GM19351 (cell line): ENCODE data around the gene IGFN1.

Source experiments
- ATAC-seq: cut with Tn5 transposase; IDR thresholded peaks from one replicate; pipeline ENCODE4 v1.9.1; 2021; ENCODE audit warnings: mild to moderate bottlenecking, moderate library complexity; ENCODE audit not compliant: unreplicated experiment

IGFN1 gene

GRCh38 chr1:201215531-201216357, 25.1 kb downstream of the IGFN1 start:
- no peak for ATAC-seq

GRCh38 chr1:201216395-201217085, 25.9 kb downstream of the IGFN1 start:
- no peak for ATAC-seq

- no peak for ATAC-seq
These were observed 26.5 kb downstream of the IGFN1 start for GRCh38 chr1:201217146-201217545.

DNA sequence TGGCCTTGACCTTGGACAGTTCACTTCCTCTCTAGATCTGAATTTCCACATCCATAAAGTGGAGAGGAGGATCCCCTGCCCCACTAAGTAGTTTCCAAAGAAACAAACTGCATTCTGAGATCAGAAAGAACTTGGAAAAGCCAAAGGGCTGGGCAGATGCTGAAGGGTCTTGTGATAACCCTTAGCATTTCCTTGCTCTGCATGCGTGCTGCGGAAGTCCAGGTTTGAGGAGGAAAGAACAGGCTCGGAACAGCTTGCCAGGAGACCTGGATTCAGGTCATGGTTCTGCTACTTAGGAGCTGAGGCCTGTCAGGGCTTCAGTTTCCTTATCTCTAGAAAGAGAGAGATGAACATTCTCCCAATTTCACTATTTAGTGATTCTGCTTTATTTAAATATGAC, 27.2 kb downstream of the IGFN1 start:
- no peak for ATAC-seq

GRCh38 chr1:201218409-201218808, 27.8 kb downstream of the IGFN1 start:
- ATAC-seq: no peak

DNA sequence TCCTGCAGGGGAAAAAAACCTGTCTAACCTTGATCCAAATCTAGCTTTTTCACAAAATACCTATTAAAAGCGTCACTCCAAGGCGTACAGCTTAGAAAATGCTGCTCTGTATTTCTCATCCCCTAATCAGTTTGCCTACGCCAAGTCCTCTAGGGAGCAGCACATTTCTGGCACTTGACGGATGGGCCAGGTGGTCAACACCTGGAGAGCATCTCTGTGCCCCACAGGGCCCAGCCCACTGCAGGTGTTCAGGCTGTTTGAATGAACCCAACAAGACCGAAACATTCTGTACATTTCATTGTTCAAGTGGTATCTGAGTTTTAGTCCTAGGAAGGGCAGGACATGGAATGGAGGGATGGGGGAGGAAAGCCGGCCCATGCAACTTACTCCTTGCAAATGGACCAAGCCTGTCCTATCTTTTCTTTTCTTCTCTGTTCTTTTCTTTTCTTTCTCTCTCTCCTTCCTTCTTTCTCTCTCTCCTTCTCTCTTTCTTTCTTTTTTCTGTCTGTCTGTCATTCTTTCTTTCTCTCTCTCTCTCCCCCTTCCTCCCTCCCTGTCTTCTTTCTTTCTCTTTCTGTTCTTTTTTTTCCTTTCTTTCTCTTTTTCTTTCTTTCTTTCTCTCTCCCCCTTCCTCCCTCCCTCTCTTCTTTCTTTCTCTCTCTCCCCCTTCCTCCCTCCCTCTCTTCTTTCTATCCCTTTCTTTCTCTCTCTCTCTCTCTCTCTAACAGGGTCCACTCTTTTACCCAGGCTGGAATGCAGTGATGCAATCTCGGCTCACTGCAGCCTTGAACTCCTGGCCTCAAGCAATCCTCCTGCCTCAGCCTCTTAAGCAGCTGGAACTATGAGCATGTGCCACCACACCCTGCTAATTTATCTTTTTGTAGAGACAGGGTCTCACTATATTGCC, 29.1 kb downstream of the IGFN1 start:
- ATAC-seq: no peak

- ATAC-seq: no peak
These were observed 29.7 kb downstream of the IGFN1 start for GRCh38 chr1:201220388-201220715.

DNA sequence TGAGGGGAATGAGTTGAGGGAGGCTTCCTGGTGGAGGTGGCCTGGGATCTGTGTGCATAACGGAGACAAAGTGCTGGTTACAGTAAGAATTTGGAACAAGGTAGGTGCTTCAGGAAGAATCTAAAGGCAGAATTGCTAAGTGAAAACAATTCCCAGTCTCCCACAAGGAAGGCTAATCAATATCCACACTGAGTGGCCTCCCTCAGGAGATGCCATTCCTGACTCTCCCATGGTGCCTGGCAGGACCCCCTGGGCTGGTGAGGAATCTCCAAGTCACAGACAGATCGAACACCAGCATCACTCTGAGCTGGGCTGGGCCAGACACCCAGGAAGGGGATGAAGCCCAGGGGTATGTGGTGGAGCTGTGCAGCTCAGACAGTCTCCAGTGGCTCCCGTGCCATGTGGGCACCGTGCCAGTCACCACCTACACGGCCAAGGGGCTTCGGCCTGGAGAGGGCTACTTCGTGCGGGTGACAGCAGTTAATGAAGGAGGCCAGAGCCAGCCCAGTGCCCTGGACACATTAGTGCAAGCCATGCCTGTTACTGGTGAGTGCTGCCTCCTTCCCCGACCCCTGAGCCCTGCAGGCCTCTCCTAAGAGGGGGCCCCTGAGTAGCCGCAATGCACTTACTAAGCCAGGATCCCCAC, 30.7 kb downstream of the IGFN1 start:
- no peak for ATAC-seq

- no peak for ATAC-seq
These were observed 31.5 kb downstream of the IGFN1 start for GRCh38 chr1:201222125-201222524.

DNA sequence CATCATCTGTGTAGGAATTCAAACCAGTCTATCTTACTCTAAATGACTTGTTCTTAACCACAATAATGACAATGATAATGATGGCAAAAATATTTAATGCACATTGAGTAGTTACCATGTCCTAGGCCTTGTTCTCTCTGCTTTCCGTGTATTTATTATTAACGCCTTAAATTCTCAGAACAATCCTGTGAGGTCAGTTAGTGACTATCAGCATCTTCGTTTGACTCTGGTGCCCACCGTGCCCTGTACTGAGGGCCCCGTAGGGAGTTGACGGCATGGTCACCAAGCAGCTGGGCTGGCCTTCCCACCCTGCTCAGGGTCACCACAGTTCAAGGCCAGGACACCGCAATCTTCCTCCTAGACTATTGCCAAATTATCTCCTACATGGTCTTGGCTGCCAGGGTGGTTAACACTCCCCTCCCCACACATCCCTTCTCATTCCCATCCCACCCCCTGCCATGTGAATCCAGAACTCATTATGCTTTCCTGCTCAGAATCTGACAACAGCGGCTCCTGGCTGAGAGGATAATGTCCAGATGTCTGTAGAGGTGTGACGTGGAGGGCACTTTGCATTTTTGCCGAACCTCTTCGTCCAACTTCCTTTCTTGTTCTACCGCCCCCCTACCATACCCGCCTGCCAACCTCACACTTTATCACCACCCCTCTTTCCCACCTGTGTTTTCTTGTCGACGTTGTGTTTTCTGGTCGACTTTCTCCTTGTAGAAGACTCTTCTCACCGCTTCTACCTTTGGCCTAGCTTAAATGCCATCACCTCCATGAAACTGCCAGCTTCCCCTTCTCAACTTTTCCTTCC, 33.4 kb downstream of the IGFN1 start:
- no peak for ATAC-seq

DNA sequence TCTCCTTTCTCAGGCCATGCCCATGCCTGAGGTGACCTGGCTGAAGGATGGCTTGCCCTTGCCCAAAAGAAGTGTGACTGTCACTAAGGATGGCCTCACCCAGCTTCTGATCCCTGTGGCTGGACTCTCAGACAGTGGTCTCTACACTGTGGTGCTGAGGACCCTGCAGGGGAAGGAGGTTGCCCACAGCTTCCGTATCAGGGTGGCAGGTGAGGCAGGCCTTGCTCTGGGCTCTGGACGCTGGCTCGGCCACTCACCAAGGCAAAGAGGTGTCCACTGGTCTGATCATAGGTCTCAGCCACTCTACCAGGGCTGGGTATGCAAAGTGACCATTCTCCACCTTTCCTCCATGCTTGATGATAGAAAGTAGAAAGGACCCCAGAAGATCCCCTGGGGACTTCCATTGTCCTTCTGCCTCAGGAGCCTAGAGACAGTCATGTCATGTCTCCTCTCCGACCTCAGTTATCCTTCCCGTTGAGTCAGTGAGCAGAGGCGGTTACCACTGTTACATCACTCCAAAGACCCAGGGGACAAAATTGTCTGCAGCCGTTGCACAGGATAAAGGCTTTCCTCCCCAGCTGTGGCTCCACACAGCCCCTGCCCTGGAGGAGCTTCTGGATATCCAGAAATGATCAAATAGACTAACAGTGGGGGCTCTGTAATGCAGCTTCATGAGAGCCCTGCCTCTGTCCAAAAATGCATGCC, 34.2 kb downstream of the IGFN1 start:
- no peak for ATAC-seq

DNA sequence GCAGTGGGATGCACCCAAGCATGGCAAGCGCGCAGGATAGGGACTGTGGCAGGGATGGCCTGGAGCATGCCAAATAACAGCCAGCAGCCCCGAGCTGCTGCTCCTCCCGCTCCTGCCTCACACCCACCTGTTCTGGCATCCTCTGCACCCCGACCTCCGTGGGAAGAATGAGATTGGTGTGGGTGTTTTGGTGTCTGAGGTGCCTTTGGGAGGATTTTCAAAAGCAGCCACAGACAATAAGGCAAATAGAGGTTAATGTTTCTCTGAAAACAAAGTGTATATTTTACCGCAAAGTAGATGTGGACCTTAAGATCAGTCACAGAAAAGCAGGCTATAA, 35.5 kb downstream of the IGFN1 start:
- ATAC-seq: no peak

- no peak for ATAC-seq
These were observed 36.4 kb downstream of the IGFN1 start for GRCh38 chr1:201226859-201227488.

GRCh38 chr1:201228011-201228983, 37.7 kb downstream of the IGFN1 start:
- no peak for ATAC-seq

DNA sequence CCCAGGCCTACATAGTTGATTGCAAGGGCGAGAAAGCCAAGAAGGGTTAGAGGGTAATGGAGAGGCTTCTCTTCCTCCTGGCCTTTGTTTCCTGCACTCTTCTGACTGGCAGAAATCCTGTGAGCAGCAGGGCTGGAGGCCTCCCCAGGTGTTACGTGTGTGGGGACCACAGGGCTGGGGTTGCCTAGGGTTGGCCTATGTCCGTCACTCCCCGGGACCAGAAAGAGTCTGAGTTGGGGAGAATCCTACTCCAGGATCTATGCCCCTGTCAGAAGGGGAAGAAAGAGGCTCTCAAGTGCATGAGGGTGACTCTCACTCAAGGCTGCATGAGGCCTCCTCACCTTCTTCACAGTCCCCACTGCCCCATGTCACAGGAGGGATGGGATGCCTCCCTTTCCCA, 38.5 kb downstream of the IGFN1 start:
- ATAC-seq: no peak

DNA sequence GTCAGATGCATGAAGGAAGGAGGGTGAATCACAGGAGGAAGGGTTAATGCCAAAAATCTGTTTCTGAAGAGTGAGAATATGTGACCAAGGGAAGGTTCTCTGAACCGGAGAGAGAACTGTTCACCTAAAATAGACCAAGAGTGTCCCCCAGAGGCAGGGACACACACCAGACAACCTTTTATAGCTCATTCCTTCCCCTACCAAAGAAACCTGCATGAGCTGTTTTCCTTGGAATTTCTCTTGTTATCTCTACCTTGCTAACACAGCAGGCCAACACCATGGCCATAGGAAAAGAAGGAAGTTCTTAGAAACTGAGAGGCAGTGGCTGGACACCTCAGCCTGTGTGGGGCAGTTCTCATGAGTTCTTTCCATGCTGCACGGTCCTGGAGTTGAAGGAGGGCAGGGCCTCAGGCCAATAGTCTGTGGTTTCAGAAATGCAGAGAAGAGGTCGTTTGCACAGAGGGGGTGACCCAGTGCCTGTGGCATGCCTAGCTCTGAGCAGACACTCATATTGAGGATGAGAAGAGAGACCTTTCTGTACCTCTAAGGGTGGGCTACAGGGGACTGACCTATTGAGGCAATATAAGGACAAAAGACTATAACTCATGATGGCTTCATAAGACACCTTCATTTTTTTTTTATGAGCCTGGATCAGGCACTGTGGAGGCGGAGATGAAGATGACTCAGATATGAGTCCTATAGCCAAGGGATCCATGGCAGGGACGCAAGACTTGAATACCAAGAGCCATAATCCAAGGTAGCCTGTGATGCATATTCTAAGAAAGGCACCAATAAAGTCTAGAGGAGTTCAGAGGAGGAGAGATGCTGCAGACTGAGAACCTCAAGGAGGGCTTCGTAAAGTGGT, 39.4 kb downstream of the IGFN1 start:
- no peak for ATAC-seq

GRCh38 chr1:201230676-201231075, 40.1 kb downstream of the IGFN1 start:
- ATAC-seq: no peak
